Measurements from ENCODE around the gene ZCCHC14. TPM values are rescaled to one million over a fixed set of nuclear protein-coding genes. Genes with fewer than 3 reads are reported as not detected.
A peak's percentile ranks its signal among the peaks of the same experiment; 100 is the strongest.

ZCCHC14 gene
- total and polyA plus RNA-seq, 2 of the 13 experiments (the other 11 are each of a cell fraction or from before 2014, with no cell fraction given) = 12.4 to 12.5 TPM

- TF ChIP-seq ZNF17 (CRISPR knock-in tag; IDR thresholded peaks at IDR 0.05) (no peak), ZHX2 (IDR thresholded peaks at IDR 0.05; ENCODE audit: low read depth) (peak; percentile 92), ZHX2 (CRISPR knock-in tag; IDR thresholded peaks at IDR 0.05; ENCODE audit: borderline replicate concordance) (no peak; the same call in 1 of the 2 replicates), ZNF512 (CRISPR knock-in tag; IDR thresholded peaks at IDR 0.05) (no peak), ETV5 (CRISPR knock-in tag; IDR thresholded peaks at IDR 0.05; ENCODE audit: borderline replicate concordance) (peak; percentile 82), ZBTB40 (IDR thresholded peaks at IDR 0.05) (no peak), ZBTB40 (CRISPR knock-in tag; IDR thresholded peaks at IDR 0.05) (peak; percentile 31; the same call in 1 of the 2 replicates)
Observed at GRCh38 chr16:87387942-87388817, 104.6 kb downstream of the ZCCHC14 start (continued).

All from HepG2 (cell line).